Measurements from ENCODE around the gene YTHDF2. TPM values are rescaled to one million over a fixed set of nuclear protein-coding genes. Genes with fewer than 3 reads are reported as not detected.

Gene YTHDF2
- polyA plus RNA-seq, 1 experiment: 85.1 TPM

GRCh38 chr1:28778021-28778420 is 41.3 kb downstream of the YTHDF2 start:
- H3K4me3 ChIP-seq (ENCODE audit: low read depth, low read length): no peak overlapping the region
- no peak for DNase-seq (ENCODE audit: low read depth, low spot score)
- TF ChIP-seq, protein P1, sequence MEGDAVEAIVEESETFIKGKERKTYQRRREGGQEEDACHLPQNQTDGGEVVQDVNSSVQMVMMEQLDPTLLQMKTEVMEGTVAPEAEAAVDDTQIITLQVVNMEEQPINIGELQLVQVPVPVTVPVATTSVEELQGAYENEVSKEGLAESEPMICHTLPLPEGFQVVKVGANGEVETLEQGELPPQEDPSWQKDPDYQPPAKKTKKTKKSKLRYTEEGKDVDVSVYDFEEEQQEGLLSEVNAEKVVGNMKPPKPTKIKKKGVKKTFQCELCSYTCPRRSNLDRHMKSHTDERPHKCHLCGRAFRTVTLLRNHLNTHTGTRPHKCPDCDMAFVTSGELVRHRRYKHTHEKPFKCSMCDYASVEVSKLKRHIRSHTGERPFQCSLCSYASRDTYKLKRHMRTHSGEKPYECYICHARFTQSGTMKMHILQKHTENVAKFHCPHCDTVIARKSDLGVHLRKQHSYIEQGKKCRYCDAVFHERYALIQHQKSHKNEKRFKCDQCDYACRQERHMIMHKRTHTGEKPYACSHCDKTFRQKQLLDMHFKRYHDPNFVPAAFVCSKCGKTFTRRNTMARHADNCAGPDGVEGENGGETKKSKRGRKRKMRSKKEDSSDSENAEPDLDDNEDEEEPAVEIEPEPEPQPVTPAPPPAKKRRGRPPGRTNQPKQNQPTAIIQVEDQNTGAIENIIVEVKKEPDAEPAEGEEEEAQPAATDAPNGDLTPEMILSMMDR (IDR thresholded peaks at IDR 0.05; ENCODE audit: low read depth, low read length): no peak
- H3K9me3 ChIP-seq (ENCODE audit: control insufficient read depth, insufficient read depth, low read length): no peaks in the 10 kb centered on the region
- H3K27me3 ChIP-seq (ENCODE audit: control insufficient read depth, insufficient read depth, low read length): no peaks in the 10 kb centered on the region
- POLR2A ChIA-PET: interaction anchor here (0.6 kb wide), 1 partner anchor 175 kb away, joined by 4 read pairs; no protein-coding TSS in a partner anchor
- CTCF ChIA-PET: interaction anchor here (1.1 kb wide), 1 partner anchor 99 kb away, joined by 3 read pairs; no protein-coding TSS in a partner anchor
- H3K27ac ChIP-seq (ENCODE audit: low read depth, low read length): no peak overlapping the region

- Histone ChIP-seq H3K27ac (ENCODE audit: low read depth, low read length) (no peak overlapping the region), H3K9me3 (ENCODE audit: control insufficient read depth, insufficient read depth, low read length) (no peaks in the 10 kb centered on the region), H3K27me3 (ENCODE audit: control insufficient read depth, insufficient read depth, low read length) (no peaks in the 10 kb centered on the region), H3K4me3 (ENCODE audit: low read depth, low read length) (no peak overlapping the region)
- DNase-seq (ENCODE audit: low read depth, low spot score): no peak
- CTCF ChIA-PET: interaction anchor here (8.4 kb wide), 1 partner anchor 96 kb away, joined by 318 read pairs; no protein-coding TSS in a partner anchor
- POLR2A ChIA-PET: no interaction called here
- TF ChIP-seq, protein P1 (IDR thresholded peaks at IDR 0.05; ENCODE audit: low read depth, low read length): no peak
Observed at GRCh38 chr1:28779751-28780408, 43.1 kb downstream of the YTHDF2 start.

DNA sequence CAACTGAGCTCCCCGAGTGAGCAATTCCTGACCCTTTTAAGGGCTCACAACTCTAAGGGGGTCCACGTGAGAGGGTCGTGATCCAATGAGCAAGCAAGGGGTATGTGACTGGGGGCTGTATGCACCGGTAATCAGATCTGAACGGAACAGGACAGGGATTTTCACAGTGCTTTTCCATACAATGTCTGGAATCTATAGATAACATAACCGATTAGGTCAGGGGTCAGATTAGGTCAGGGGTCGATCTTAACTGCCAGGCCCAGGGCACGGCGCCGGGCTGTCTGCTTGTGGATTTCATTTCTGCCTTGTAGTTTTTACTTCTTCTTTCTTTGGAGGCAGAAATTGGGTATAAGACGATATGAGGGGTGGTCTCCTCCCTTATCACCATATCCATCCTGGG is 44.6 kb downstream of the YTHDF2 start:
- TF ChIP-seq, protein P1 (IDR thresholded peaks at IDR 0.05; ENCODE audit: low read depth, low read length): no peak
- no peak for DNase-seq (ENCODE audit: low read depth, low spot score)
- Histone ChIP-seq H3K4me3 (ENCODE audit: low read depth, low read length) (no peak overlapping the region), H3K27me3 (ENCODE audit: control insufficient read depth, insufficient read depth, low read length) (no peaks in the 10 kb centered on the region), H3K9me3 (ENCODE audit: control insufficient read depth, insufficient read depth, low read length) (no peaks in the 10 kb centered on the region), H3K27ac (ENCODE audit: low read depth, low read length) (no peak overlapping the region)
- ChIA-PET POLR2A (no interaction called here), CTCF (interaction anchor here (0.7 to 8.4 kb wide), 2 partner anchors 65 to 95 kb away, joined by 3 to 318 read pairs; no protein-coding TSS in a partner anchor)

DNA sequence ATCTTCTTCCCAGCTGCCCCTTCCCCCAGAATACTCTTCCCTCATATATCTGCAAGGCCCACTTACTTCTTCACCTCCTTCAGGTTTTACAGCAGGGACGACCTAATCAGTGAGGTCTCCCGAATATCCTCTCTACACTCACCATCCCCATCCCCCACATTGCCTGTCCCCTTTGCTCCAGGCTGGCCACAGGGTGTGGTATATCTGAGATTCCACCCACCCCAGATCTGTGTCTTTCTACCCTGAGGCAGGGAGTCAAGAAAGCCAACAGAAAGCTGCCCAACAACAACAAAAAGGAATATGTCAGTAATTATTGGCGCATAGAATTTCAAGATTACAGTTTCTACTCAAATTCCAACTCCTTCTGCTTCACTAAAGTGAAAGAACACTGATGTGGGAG is 45.3 kb downstream of the YTHDF2 start:
- POLR2A ChIA-PET: interaction anchor here (0.7 kb wide), 1 partner anchor 95 kb away, joined by 3 read pairs; no protein-coding TSS in a partner anchor
- CTCF ChIA-PET: interaction anchor here (0.6 to 8.4 kb wide), 2 partner anchors 18 to 94 kb away, joined by 3 to 318 read pairs; no protein-coding TSS in a partner anchor
- TF ChIP-seq, protein P1 (IDR thresholded peaks at IDR 0.05; ENCODE audit: low read depth, low read length): no peak
- Histone ChIP-seq H3K4me3 (ENCODE audit: low read depth, low read length) (no peak overlapping the region), H3K27me3 (ENCODE audit: control insufficient read depth, insufficient read depth, low read length) (no peaks in the 10 kb centered on the region), H3K27ac (ENCODE audit: low read depth, low read length) (no peak overlapping the region), H3K9me3 (ENCODE audit: control insufficient read depth, insufficient read depth, low read length) (no peaks in the 10 kb centered on the region)
- DNase-seq (ENCODE audit: low read depth, low spot score): no peak

GRCh38 chr1:28783363-28783762 is 46.6 kb downstream of the YTHDF2 start:
- no peaks in the 10 kb centered on the region for H3K9me3 ChIP-seq (ENCODE audit: control insufficient read depth, insufficient read depth, low read length)
- H3K4me3 ChIP-seq (ENCODE audit: low read depth, low read length): no peak overlapping the region
- no peaks in the 10 kb centered on the region for H3K27me3 ChIP-seq (ENCODE audit: control insufficient read depth, insufficient read depth, low read length)
- DNase-seq (ENCODE audit: low read depth, low spot score): no peak
- ChIA-PET POLR2A (interaction anchor here (0.7 kb wide), 2 partner anchors 9 to 110 kb away, joined by 4 to 5 read pairs; no protein-coding TSS in a partner anchor), CTCF (interaction anchor here (0.5 to 8.4 kb wide), 10 partner anchors 8 to 419 kb away, joined by 3 to 318 read pairs (median 6); partner anchors contain the start of gene YTHDF2)
- TF ChIP-seq, protein P1 (IDR thresholded peaks at IDR 0.05; ENCODE audit: low read depth, low read length): no peak
- H3K27ac ChIP-seq (ENCODE audit: low read depth, low read length): no peak overlapping the region

All from AG04450 (cell line).